Measurements from ENCODE around the gene SMIM33.

Gene SMIM33

DNA sequence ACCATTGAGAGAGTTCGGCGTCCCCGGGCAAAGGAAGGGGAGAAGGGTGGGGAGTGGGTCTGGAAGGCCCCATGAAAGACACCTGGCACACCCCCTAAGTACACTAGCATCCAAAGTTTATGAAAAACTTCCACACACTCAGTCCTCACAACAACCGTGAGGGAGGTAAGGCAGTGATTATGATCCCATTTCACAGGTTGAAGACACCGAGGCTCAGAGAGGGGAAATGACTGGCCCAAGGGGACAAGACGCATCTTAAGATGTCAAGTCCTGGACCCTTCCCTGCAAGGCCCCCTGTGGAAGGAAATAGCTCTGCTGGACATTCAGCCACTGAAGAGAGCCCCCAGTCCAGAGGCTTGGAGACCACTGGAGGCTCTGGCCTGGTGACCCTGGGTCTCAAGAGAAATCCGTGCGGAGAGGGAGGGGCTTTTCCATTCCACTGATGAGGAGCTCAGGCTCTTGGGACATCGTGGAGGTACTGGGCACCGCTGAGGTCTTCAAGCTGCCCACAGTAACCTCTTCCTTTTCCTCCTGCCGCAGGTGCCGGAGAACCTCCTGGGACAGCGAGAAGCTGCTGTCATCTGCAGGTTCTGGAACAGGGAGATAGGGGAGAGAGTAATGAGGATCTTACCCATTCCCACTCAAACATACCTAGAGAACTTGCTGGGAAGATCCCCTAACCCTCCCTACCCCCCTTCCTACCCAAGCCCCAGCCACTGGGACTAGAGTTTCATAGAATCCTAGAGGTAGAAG lies 5.2 kb downstream of the SMIM33 start:
- TF ChIP-seq, protein P1, sequence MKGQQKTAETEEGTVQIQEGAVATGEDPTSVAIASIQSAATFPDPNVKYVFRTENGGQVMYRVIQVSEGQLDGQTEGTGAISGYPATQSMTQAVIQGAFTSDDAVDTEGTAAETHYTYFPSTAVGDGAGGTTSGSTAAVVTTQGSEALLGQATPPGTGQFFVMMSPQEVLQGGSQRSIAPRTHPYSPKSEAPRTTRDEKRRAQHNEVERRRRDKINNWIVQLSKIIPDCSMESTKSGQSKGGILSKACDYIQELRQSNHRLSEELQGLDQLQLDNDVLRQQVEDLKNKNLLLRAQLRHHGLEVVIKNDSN (IDR thresholded peaks at IDR 0.05), result no peak
- no peak for TF ChIP-seq EGR1 (IDR thresholded peaks at IDR 0.05)
- no peak for TF ChIP-seq YY1 (IDR thresholded peaks at IDR 0.05; ENCODE audit: low read depth)

DNA sequence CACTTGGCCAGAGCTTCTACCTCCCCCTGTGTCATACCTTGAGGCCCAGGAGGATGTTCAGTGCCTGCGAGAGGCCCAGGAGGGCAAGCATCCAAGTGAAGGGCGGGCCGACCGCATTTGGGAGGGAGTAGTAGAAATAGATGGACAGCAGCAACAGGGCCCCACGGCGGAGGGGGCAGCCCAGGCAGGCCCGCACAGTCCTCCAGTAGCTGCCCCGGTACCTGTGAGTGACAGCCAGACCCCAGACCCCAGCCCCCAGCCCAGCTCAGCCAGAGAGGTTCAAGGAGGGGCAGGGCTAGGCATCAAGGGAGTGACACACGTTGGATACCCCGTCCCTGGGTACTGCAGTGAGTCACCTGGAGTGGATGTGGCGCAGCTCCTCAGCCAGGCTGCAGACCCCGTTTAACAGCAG lies 10.3 kb downstream of the SMIM33 start:
- TF ChIP-seq RAD21 (IDR thresholded peaks at IDR 0.05; ENCODE audit: low read depth), result no peak
- no peak for TF ChIP-seq FOXM1 (IDR thresholded peaks at IDR 0.05; ENCODE audit: borderline replicate concordance, low read depth)
- TF ChIP-seq CEBPB (IDR thresholded peaks at IDR 0.05), result no peak
- no peak for TF ChIP-seq YY1 (IDR thresholded peaks at IDR 0.05; ENCODE audit: low read depth)
- TF ChIP-seq, protein P2, sequence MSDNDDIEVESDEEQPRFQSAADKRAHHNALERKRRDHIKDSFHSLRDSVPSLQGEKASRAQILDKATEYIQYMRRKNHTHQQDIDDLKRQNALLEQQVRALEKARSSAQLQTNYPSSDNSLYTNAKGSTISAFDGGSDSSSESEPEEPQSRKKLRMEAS (IDR thresholded peaks at IDR 0.05), result no peak
- TF ChIP-seq EP300 (IDR thresholded peaks at IDR 0.05; ENCODE audit: borderline replicate concordance), result no peak
- TF ChIP-seq TAF1 (IDR thresholded peaks at IDR 0.05; ENCODE audit: low read depth), result no peak
- TF ChIP-seq TCF12 (IDR thresholded peaks at IDR 0.05; ENCODE audit: low read depth), result no peak
- TF ChIP-seq TEAD4 (IDR thresholded peaks at IDR 0.05), result no peak
- TF ChIP-seq NFIC (IDR thresholded peaks at IDR 0.05), result no peak
- TF ChIP-seq, protein P1 (IDR thresholded peaks at IDR 0.05), result no peak

DNA sequence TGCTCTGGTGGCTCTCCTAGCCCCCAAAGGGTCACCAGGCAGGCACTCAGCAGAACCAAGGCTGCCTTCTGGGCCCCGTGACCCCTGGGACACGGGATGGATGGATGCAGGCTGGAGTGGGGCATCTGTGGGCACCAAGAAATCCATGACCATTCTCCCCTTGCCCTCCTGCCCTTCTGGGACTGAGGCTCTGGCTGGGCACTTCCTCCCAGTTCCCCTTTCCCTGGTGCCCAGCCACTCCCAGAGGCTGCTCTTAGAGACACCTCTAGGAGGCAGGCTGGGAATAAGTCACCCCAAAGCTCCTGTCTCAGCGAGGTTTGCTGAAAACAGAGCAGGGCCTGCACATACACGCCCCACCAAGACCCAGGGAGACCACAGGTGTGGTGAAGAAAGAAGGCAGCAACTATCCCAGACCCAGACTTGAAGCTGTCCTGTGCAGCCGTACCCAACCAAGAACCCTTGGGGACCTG lies 10.8 kb downstream of the SMIM33 start:
- no peak for TF ChIP-seq TEAD4 (IDR thresholded peaks at IDR 0.05)
- no peak for TF ChIP-seq ZBTB7A (IDR thresholded peaks at IDR 0.05; ENCODE audit: low read depth)
- TF ChIP-seq FOXM1 (IDR thresholded peaks at IDR 0.05; ENCODE audit: borderline replicate concordance, low read depth), result no peak
- no peak for TF ChIP-seq EP300 (IDR thresholded peaks at IDR 0.05; ENCODE audit: borderline replicate concordance)
- TF ChIP-seq CEBPB (IDR thresholded peaks at IDR 0.05), result no peak
- TF ChIP-seq, protein P1 (IDR thresholded peaks at IDR 0.05), result no peak
- TF ChIP-seq, protein P3, sequence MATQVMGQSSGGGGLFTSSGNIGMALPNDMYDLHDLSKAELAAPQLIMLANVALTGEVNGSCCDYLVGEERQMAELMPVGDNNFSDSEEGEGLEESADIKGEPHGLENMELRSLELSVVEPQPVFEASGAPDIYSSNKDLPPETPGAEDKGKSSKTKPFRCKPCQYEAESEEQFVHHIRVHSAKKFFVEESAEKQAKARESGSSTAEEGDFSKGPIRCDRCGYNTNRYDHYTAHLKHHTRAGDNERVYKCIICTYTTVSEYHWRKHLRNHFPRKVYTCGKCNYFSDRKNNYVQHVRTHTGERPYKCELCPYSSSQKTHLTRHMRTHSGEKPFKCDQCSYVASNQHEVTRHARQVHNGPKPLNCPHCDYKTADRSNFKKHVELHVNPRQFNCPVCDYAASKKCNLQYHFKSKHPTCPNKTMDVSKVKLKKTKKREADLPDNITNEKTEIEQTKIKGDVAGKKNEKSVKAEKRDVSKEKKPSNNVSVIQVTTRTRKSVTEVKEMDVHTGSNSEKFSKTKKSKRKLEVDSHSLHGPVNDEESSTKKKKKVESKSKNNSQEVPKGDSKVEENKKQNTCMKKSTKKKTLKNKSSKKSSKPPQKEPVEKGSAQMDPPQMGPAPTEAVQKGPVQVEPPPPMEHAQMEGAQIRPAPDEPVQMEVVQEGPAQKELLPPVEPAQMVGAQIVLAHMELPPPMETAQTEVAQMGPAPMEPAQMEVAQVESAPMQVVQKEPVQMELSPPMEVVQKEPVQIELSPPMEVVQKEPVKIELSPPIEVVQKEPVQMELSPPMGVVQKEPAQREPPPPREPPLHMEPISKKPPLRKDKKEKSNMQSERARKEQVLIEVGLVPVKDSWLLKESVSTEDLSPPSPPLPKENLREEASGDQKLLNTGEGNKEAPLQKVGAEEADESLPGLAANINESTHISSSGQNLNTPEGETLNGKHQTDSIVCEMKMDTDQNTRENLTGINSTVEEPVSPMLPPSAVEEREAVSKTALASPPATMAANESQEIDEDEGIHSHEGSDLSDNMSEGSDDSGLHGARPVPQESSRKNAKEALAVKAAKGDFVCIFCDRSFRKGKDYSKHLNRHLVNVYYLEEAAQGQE (IDR thresholded peaks at IDR 0.05; ENCODE audit: low read depth), result no peak

DNA sequence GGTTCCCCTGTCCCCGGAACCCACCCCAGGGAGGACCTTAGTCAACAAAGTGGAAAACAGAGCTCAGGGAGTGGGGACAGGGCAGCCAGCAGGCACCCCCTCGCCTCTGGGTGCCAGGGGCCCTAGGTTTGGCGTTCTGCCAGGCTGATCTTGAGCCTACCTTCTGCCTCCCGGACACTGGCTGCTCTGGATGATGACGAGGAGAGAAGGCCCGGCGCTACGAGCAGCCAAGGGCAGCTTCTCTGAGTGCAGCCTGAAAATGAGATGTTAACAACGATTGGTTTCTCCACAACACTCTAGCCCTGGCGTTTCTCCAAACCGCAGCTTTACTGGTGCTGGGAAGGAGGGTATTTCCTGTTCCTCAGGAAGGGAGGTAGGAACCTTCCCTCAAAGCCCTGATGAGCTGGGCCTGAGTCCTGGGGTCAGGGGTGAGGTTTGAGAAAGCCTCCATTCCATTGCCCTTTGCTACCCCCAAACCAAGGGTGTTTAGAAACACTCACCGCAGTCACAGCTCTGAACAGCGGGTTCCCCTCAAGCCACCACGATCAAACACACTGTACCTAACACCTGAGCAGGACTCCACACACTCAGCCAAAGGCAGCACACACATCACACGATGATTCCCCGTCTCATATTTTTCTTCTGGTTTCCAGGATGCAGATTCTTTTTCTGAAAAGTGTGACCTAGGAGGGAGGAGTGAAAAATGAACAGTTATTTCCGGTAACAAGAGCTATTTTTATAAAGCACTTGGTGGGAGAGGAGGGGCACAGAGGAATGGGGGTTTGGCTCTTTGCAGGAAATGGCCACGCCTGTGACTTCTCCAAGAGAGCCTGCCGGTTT lies 11.5 kb downstream of the SMIM33 start, which contains the start of gene STING1:
TSS of gene STING1 (minus strand) at position 709 of the 840 bp plus-strand sequence. CDS start 1,054 bp downstream, outside the sequence.
- TF ChIP-seq RAD21 (IDR thresholded peaks at IDR 0.05; ENCODE audit: low read depth) (no peak), TEAD4 (IDR thresholded peaks at IDR 0.05) (0 out of 2 replicates have a peak, but pooled peaks have one; percentile 22), NFIC (IDR thresholded peaks at IDR 0.05) (peak; percentile 73), TAF1 (IDR thresholded peaks at IDR 0.05; ENCODE audit: low read depth) (0 out of 2 replicates have a peak, but pooled peaks have one; percentile 22)
- TF ChIP-seq, protein P2 (IDR thresholded peaks at IDR 0.05), result peak; percentile 49

DNA sequence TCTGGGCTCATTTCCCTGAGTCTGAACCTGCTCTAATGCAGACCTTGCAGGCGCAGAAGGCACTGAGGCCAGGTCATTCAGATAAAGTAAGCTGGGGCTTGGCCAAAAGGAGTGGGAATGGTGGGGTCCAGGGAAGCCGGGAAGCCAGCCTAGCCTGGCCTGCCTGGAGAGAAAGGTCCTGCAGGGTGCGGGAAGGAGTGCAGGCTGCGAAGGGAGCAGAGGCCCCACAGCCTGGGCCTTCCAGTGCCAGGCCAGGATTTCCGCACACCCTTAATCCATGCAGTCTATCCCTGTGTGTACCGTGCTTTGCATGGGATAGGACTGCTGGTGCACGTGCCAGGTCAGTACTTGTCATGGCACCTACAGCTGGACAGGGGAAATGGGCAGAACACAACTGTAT lies 15.4 kb downstream of the SMIM33 start:
- TF ChIP-seq RAD21 (IDR thresholded peaks at IDR 0.05; ENCODE audit: low read depth), result no peak
- TF ChIP-seq EP300 (IDR thresholded peaks at IDR 0.05; ENCODE audit: borderline replicate concordance), result no peak
- TF ChIP-seq TAF1 (IDR thresholded peaks at IDR 0.05; ENCODE audit: low read depth), result no peak
- no peak for TF ChIP-seq EGR1 (IDR thresholded peaks at IDR 0.05)
- TF ChIP-seq YY1 (IDR thresholded peaks at IDR 0.05; ENCODE audit: low read depth), result no peak
- TF ChIP-seq, protein P3 (IDR thresholded peaks at IDR 0.05; ENCODE audit: low read depth), result no peak
- no peak for TF ChIP-seq FOXM1 (IDR thresholded peaks at IDR 0.05; ENCODE audit: borderline replicate concordance, low read depth)
- TF ChIP-seq CREB1 (IDR thresholded peaks at IDR 0.05; ENCODE audit: low read depth), result no peak
- TF ChIP-seq, protein P2 (IDR thresholded peaks at IDR 0.05), result no peak
- TF ChIP-seq NFIC (IDR thresholded peaks at IDR 0.05), result no peak
- TF ChIP-seq, protein P1 (IDR thresholded peaks at IDR 0.05), result no peak
- no peak for TF ChIP-seq CEBPB (IDR thresholded peaks at IDR 0.05)
- TF ChIP-seq ZBTB7A (IDR thresholded peaks at IDR 0.05; ENCODE audit: low read depth), result no peak
- TF ChIP-seq TCF12 (IDR thresholded peaks at IDR 0.05; ENCODE audit: low read depth), result no peak
- no peak for TF ChIP-seq TEAD4 (IDR thresholded peaks at IDR 0.05)

All from Ishikawa (cell line).